Kidney tubule cell (primary cell): Measurements from ENCODE around the gene NCOA1.

ENCODE experiments used
- DNase-seq: peaks from one replicate; pipeline ENCODE4 v3.0.0-alpha.2; 2018; ENCODE audit warnings: low spot score

Gene NCOA1

GRCh38 chr2:24744356-24744755 lies 253.3 kb downstream of the NCOA1 start:
- DNase-seq = no peak

GRCh38 chr2:24745825-24746224 lies 254.8 kb downstream of the NCOA1 start:
- no peak for DNase-seq

- DNase-seq = no peak
Measured at GRCh38 chr2:24747299-24747698, 256.2 kb downstream of the NCOA1 start.

GRCh38 chr2:24749069-24749691 lies 258.1 kb downstream of the NCOA1 start:
- no peak for DNase-seq

GRCh38 chr2:24754985-24755705 lies 264.1 kb downstream of the NCOA1 start:
- peak; percentile 26 for DNase-seq

GRCh38 chr2:24756789-24757188 lies 265.7 kb downstream of the NCOA1 start:
- DNase-seq = no peak

- DNase-seq = no peak
Measured at GRCh38 chr2:24761866-24762265, 270.8 kb downstream of the NCOA1 start.

GRCh38 chr2:24762518-24762917 lies 271.5 kb downstream of the NCOA1 start:
- no peak for DNase-seq

- no peak for DNase-seq
Measured at GRCh38 chr2:24763843-24764242, 272.8 kb downstream of the NCOA1 start.

- no peak for DNase-seq
Measured at GRCh38 chr2:24766609-24767008, 275.6 kb downstream of the NCOA1 start.

- no peak for DNase-seq
Measured at GRCh38 chr2:24768013-24768412, 277.0 kb downstream of the NCOA1 start.

- no peak for DNase-seq
Measured at GRCh38 chr2:24768601-24769000, 277.5 kb downstream of the NCOA1 start.

- no peak for DNase-seq
Measured at GRCh38 chr2:24771061-24771460, 280.0 kb downstream of the NCOA1 start.

GRCh38 chr2:24771764-24772586 lies 280.9 kb downstream of the NCOA1 start:
- no peak for DNase-seq

- no peak for DNase-seq
Measured at GRCh38 chr2:24774373-24774772, 283.3 kb downstream of the NCOA1 start.

GRCh38 chr2:24779116-24779515 lies 288.1 kb downstream of the NCOA1 start:
- DNase-seq = peak; percentile 59

- no peak for DNase-seq
Measured at GRCh38 chr2:24783641-24784040, 292.6 kb downstream of the NCOA1 start.

- no peak for DNase-seq
Measured at GRCh38 chr2:24785671-24786321, 294.7 kb downstream of the NCOA1 start.

- DNase-seq = no peak
Measured at GRCh38 chr2:24787532-24787931, 296.5 kb downstream of the NCOA1 start.

- DNase-seq = no peak
Measured at GRCh38 chr2:24788816-24789215, 297.8 kb downstream of the NCOA1 start.

GRCh38 chr2:24791452-24791851 lies 300.4 kb downstream of the NCOA1 start:
- no peak for DNase-seq

GRCh38 chr2:24792542-24792873 lies 301.5 kb downstream of the NCOA1 start:
- no peak for DNase-seq
